ENCODE data around the gene DYSF.
"Not testable (repeated sequence)": the region's sequence is repeated elsewhere in the genome, so short reads cannot be mapped to it uniquely, and the experiment has no call there.

The DYSF gene

DNA sequence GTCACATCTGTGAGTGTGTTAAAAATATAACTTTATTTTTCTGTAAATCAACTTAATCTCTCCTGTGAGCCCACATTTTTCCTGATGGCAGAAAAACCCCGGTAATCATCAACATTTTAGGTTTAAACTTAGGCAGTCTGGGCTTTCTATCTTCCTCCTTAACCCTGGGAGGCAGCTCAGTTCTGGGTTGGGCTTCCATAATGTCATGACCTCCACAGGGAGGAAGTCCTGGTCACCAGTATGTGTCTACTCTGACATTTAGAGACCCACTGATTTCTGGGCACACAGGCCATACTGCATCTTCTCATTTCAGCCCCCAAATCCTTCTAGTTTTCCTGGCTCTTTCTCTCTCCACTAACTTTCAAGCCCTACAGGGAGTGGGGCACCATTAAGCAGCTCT, 181.2 kb downstream of the DYSF start:
- no peak for DNase-seq (ENCODE audit: low read depth in 2 of 2, low spot score in 1 of 2)

DNA sequence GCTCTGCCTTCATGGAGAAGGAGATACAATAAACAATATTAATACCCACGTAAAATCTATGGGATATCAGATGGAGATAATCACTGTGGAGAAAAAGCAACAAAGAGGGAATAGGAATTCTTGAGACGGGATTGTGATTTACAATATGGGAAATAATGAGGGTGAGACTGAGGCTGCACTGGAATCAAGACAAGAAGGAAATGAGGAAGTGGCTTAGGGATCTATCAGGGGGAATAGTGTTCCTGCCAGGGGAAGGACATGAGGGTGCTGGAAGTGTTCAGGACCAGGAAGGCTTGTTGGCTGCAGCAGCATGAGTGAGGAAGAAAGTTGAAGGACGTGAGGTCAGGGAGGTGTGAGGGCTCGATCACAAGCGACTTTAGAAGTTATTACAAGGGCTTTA, 182.4 kb downstream of the DYSF start:
- DNase-seq (ENCODE audit: low read depth in 2 of 2, low spot score in 1 of 2): no peak

DNA sequence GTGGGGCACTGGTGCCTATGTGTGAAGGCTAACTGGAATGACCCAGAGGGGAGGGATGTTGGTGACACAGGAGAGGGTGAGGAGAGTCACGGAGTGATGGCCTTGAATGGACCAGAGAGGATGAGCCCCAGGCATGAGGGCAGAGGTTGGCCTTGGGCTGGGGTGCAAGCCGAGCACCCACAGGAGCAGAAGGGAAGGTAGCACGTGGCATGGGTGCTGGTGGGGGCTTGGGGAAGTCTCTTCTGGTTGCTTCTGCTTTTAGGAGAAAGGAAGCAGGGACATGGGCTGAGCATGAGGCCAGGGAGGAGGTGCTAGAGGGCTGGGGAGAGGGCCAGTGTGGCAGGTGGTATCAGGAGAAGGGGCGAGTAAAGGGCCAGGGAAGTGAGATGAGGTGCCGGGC, 183.8 kb downstream of the DYSF start:
- DNase-seq (ENCODE audit: low read depth in 2 of 2, low spot score in 1 of 2): no peak

DNA sequence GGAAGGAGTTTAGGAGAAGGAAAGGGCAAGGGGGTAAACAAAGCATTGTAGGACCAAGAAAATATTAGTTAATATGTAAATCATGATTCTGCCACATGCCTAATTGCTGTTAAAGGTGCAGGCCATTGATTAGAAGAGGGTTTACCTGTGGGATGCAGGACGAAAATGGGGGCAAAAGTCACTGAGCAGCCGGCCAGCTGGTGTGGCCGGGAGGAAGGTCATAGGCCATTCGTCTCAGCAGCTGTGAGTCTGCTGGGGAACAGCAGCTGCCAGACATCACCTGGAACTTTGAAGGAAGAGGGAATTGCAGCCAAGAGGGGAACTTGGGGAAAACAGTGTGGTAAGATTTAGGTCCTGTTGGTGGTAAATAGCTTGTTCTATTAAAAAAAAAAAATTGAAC, 184.4 kb downstream of the DYSF start:
- DNase-seq (ENCODE audit: low read depth in 2 of 2, low spot score in 1 of 2): no peak

DNA sequence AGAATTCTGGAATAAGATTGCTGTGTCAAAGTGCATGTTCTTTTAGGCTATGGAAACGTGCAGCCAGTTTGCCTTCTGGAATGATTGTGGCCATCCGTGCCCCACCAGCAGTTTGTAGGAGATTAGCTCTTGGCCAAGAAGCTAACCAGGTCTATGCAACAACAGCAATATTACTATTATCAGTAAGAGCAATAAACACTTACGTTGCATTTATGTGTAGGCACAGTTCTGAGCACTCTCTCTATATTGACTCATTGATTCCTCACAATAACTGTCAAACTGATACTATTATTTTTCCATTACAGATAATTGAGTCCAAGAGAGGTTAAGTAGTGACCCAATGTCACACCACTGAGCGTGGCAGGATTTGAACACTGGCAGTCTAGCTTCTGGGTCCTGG, 186.4 kb downstream of the DYSF start:
- DNase-seq (ENCODE audit: low read depth in 2 of 2, low spot score in 1 of 2): no peak

DNA sequence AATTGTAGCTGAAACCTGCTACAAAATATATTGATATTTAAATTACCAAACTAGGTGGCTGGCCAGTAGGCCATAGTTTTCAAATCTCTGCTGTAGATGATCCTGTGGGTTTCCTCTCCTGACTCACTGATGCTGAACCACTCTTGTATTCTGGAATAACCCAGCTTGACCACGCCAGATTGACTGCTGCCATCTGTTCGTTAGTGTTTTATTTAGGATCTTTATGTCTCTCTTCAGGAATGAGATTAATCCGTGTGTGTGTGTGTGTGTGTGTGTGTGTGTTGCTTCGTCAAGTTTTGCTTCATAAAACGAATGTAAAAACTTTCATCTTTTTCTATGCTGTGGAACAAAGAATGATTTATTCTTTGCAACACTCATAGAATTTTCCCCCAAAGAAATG, 187.1 kb downstream of the DYSF start:
- DNase-seq (ENCODE audit: low read depth in 2 of 2, low spot score in 1 of 2): no peak

DNA sequence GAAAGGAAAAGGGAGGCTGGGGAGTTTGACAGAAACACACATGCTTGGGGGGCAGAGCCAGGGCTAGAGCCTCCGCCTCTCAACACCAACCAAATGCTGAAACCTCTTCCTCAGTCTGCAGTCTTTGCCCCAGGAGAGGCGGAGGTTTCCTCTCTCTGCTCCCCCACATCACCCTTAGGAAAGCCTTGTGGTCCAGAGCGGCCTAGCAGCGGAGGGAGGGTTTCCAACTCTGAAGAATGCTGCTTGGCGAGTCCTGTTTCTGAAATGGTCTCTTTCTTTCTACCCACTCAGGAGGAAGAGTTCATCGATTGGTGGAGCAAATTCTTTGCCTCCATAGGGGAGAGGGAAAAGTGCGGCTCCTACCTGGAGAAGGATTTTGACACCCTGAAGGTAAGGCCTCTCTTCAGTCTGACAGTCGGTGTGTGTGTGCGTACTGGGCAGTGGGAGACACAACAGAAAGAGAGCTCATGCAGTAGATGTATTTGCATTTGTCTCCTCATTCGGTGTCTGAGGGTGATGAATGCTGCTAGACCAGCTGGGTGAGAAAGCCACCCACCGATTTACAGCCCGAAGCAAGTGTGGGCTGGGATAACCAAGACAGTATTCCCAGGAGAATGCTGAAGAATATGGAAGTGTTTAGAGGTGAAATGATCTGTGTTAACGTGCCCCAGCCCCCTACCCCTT, 190.5 kb downstream of the DYSF start:
- DNase-seq (ENCODE audit: low read depth in 2 of 2, low spot score in 1 of 2): no peak

DNA sequence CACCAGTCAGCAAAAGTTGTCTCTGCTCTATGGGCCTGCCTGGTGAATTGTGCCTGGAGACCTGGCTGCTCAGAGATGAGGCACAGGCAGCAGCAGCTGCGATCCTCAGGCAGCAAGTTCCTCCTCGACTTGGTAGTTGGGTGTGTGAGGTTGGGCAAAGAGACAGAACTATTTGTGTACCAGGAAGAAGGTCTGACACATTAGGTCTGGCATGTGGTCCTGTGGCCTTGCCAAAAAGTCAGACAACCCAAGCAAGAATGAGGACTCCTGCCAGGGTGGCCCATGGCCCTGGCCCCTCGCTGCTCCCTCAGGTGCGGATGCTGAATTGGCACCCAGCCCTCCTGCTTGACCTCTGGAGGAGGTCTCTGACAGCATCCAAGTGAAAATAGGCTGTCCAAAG, 192.7 kb downstream of the DYSF start:
- DNase-seq (ENCODE audit: low read depth in 2 of 2, low spot score in 1 of 2): no peak

DNA sequence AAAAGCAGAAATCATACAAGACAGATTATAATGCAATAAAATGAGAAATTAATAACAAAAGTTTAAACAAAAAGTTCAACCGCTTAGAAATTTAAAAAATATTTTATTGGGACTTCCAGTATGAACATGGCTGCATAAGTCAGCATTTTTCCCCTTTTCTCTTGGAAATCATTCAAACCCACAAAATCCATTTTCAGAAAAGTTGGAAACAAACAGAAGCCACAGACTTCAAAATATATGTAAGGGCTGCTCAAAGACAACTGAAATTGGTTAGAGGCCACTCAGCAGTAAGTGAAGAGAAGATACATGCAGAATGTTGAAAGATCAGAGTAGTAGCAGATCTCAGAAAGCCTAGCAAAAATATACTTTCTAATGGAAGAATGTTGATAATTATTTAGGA, 194.0 kb downstream of the DYSF start:
- no peak for DNase-seq (ENCODE audit: low read depth in 2 of 2, low spot score in 1 of 2)

DNA sequence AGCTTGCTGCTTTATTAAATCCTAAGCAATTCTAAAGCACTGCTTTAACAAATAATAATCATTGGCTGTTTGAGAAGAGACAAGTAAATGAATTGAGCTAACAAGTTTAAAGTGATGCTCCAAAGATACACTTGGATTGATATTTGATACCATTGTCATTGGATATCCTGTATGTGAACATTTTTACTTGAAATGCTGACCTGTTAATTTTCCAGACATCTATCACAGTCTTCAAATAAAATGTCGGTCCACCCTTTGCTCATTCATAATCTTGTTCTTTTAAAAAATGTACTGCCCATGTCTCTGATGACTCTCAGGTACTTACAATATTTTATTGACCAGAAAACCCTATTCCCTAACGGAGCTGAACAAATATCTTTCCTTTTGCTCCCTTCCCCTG, 202.1 kb downstream of the DYSF start:
- no peak for DNase-seq (ENCODE audit: low read depth in 2 of 2, low spot score in 1 of 2)

DNA sequence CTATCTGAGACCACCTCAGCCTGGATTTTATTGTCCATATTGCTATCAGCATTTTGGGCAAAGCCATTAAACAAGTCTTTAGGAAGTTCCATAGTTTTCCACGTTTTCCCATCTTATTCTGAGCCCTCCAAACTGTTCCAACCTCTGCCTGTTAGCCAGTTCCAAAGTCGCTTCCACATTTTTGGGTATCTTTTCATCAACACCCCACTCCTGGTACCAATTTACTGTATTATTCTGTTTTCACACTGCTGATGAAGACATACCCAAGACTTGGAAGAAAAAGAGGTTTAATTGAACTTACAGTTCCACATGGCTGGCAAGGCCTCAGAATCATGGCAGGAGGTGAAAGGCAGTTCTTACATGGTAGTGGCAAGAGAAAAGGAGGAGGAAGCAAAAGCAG, 204.9 kb downstream of the DYSF start:
- DNase-seq (ENCODE audit: low read depth in 2 of 2, low spot score in 1 of 2): not testable (repeated sequence)

DNA sequence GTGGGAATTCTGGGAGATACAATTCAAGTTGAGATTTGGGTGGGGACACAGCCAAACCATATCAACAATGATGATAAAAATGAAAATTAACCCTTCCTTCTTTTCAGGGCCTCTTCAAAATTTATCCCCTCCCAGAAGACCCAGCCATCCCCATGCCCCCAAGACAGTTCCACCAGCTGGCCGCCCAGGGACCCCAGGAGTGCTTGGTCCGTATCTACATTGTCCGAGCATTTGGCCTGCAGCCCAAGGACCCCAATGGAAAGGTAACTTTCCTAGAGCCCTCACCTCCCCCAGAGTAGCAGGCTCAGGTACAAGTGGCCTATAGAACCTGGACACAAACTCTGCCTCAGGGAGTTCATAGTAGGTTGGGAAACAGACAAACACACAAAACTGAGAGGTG, 205.4 kb downstream of the DYSF start:
- no peak for DNase-seq (ENCODE audit: low read depth in 2 of 2, low spot score in 1 of 2)

DNA sequence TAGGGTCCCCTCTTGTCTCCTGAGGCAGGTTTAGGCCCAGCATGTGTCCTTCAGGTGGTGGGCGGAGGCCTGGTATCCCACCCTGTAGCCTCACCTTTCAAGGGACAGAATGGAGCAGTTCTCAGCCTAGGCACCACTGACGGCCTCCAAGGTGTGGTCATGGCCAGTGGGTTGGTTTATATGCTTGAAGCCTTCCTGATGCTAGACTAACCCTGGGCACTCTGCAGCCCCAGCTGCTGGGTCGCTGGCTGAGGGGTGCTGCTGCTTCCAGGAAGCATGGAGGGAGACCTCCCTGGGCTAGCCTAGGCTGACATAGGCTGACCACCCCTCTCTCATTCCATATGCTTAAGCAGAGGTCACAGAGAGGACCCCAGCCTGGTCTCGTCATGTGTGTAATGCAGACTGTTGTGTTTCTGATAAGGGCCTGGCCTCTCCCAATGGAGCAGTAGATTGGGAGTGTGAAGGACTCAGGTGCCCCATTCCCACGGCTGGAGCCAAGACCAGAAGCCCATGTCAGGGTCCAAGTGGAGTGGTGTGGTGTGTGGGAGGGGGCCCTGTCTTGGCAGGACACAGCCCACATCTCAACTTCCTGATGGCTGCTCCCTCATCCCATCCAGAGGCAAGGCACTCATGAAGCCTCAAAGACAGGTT, 206.6 kb downstream of the DYSF start:
- DNase-seq (ENCODE audit: low read depth in 2 of 2, low spot score in 1 of 2): no peak

DNA sequence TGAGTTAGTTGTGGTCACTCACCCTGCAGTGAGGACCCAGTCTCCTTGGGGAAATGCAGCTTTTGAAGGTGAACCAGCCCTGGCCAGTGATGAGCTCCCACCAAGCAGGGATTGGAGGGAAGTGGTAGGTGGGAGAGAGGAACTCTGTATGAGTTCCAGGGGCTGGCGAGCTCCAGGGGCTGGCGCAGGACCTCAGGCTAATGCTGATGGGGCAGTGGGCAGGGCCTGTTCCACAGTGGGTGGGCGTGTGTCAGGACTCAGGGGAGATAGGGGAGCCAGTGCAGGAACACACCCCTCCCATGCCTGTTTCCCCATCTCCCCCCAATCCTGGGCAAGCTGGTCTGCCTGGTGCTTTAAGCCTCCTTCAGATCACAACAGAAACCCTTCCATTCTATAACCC, 208.4 kb downstream of the DYSF start:
- DNase-seq (ENCODE audit: low read depth in 2 of 2, low spot score in 1 of 2): no peak

DNA sequence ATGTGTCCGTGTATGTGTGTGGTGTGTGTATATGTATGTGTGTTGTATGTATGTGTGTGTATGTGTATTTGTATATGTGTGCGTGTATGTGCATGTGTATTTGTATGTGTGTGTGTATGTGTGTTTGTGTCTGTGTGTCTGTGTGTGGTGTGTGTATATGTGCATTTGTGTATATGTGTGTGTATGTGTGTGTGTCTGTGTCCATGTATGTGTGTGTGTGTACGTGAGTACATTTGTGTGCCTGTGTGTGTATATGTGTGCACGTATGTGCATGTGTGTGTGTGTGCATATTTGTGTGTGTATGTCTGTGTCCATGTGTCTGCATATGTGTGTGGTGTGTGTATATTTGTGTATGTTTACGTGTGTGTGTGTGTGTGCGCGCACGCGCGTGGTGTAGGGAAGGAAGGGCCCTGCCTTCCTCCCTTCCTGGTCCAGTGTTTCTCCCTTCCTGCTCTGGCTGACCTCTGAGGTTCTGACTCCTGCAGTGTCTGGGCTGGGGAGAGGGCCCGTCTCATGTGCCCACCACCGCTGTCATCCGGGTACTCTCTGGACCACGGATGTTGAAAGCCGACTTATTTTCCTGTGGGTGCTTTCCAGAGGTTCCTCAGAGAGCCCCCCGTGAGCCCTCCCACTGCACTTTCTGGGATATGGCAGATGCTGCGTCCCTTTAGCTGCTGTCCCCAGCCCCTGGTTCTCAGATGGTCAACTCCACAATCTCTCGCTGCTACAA, 209.5 kb downstream of the DYSF start:
- DNase-seq (ENCODE audit: low read depth in 2 of 2, low spot score in 1 of 2): no peak

DNA sequence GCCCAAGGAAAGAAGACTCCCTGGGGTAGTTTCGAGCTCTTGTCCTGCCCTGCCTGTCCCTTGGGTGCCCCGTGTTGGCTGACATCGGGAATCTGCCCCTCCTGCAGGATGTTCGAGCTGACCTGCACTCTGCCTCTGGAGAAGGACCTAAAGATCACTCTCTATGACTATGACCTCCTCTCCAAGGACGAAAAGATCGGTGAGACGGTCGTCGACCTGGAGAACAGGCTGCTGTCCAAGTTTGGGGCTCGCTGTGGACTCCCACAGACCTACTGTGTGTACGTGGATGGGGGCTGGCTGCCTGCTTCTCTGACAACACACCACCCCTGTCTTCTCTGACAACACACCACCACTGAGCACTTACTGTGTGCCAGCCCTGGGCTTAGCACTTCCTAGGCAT, 210.8 kb downstream of the DYSF start:
- DNase-seq (ENCODE audit: low read depth in 2 of 2, low spot score in 1 of 2): no peak

DNA sequence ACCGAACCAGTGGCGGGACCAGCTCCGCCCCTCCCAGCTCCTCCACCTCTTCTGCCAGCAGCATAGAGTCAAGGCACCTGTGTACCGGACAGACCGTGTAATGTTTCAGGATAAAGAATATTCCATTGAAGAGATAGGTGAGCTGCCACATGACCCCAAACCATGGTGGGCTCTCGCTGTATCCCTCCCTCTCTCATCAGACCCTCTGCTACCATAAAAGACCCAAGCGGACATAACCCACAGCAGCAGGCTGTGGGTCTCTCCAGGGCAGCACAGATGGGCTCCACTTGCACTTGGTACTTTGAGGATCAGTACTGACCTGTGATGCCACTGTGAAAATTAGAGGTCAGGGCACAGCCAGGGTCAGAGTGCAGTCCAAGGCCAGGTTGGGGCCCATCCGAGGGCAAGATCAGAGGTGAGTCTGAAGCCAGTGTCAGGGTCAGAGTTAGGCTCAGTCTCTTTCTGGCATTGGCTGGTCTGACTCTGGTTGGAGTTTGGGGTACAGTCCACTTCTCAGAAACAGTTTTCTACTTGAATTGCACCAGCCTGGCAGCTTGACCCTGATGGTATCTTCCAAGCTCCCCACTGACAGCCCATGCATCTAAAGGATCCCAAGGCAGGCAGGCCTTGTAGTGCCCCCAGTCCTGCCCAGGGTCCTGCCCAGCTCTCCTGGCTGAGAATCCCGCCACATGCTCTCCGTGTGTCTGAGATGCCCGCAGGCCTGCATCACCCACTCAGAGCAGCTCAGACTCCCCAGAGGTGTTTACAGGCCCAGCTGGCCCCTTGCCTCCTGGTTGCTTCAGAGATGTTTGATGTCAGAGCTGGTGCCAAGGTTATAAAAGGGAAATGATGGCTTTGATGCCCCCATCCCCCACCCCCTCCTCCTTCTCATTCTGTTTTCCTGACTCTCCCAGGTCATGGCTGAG, 212.1 kb downstream of the DYSF start:
- no peak for DNase-seq (ENCODE audit: low read depth in 2 of 2, low spot score in 1 of 2)

DNA sequence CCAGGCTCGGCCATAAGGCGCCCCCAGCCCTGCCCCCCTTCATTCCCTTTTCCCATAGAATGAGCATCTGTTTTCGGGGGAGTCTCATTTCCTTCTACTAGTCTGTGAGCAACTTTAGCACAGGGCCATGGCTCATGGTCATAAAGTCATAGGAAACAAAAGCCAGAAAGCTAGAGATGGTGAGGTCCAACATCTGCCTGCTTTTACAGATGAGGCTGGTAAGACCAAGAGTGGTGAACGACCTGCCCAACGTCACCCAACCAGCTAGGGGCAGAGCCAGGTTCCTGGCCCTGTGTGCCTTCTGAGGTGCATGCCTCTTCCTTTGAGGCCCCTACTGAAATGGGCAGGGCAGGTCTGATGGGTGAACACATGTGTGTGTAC, 212.7 kb downstream of the DYSF start:
- DNase-seq (ENCODE audit: low read depth in 2 of 2, low spot score in 1 of 2): no peak

DNA sequence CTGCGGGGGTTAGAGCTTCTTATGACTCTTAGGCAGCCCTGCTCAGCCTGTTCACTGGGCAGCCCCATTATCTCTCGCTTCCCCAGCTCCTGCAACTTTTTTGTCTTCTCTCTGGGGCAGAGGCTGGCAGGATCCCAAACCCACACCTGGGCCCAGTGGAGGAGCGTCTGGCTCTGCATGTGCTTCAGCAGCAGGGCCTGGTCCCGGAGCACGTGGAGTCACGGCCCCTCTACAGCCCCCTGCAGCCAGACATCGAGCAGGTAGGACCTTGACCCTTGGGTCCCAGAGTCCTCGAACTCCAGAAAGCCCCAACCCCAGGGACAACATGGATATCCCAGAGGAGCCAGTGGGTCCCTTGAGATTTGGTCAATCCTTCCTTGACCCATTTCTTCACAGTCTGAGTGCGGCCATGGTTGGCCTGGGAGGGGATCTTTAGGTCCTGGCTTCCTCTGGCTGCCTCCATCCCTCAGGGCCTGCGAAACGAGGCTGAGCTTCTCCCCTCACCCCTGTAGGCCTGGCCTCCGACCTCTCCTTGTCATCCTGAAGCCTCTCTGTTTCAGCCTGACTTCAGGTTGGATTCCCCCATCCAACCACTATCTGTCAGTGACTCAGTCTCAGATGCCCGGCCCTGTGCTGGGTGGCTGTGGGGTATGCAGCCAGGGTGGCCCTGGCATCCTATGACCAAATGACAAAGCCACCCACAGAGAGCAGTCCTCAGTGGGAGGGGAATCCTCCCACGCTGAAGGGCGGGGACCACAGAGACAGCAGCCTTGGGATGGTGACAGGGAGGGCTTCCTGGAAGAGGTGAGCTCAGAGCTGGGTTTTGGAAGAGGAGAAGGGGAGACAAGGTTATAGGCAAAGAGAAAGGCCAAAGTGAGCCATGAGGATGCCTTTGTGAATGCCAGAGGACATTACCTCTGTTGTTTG, 214.2 kb downstream of the DYSF start:
- DNase-seq (ENCODE audit: low read depth in 2 of 2, low spot score in 1 of 2): no peak

DNA sequence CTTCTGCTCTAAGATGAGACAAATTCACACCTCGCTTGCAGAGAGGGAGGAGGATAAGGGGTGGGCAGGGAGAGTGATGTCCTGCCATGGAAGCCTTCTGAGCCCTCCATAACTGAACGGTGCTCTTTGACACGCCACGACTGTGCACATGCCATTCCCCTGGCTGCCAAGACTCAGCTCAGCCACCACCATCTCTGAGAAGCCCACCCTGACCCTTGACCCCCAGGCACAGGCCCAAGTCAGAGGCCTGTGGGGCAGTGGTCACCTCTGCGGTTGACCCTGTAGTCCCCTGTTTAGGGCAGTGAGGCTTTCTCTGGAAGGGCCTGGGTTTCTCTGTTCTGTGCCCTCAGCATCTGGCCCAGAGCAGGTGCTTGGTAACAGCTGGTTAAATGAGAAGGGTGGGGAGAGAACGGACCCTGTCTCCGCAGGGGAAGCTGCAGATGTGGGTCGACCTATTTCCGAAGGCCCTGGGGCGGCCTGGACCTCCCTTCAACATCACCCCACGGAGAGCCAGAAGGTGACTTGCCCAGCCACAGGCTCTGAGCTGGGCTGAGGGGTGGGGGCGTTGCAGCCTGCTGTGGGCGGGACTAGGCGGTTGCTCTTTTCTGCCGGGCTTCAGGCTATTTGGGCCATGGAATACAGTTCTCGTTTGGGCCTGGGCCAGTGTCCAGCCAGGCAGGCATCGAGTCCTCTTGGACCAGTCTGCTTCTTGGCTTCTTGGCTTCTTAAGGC, 215.1 kb downstream of the DYSF start:
- DNase-seq (ENCODE audit: low read depth in 2 of 2, low spot score in 1 of 2): no peak
